Measurements from ENCODE around the gene TUBB3. TPM values are rescaled to one million over a fixed set of nuclear protein-coding genes. Genes with fewer than 3 reads are reported as not detected.
A peak's percentile ranks its signal among the peaks of the same experiment; 100 is the strongest.

The TUBB3 gene
- total and polyA plus RNA-seq, 9 of the 15 experiments (the other 6 are each of a cell fraction or from before 2014, with no cell fraction given), result 0.18 to 12.5 (median 5.0) TPM

GRCh38 chr16:89922884-89923639 is at the start of gene TUBB3 (continued):
- peak; percentile 71 to 82; a peak in 3 of 4 replicates for TF ChIP-seq MAZ (CRISPR knock-in tag; conservative IDR thresholded peaks at IDR 0.05 in 1 of 2, IDR thresholded peaks at IDR 0.05 in 1 of 2)
- peak; percentile 81; the same call in 1 of the 2 replicates for TF ChIP-seq ATF7 (IDR thresholded peaks at IDR 0.05)
- no peak for TF ChIP-seq ATF1 (CRISPR knock-in tag; IDR thresholded peaks at IDR 0.05)
- TF ChIP-seq ATF1 (tag; IDR thresholded peaks at IDR 0.05), result peak; percentile 75
- peak; percentile 89; the same call in 1 of the 2 replicates for TF ChIP-seq CTBP1 (IDR thresholded peaks at IDR 0.05; ENCODE audit: borderline replicate concordance)
- TF ChIP-seq KLF1 (tag; IDR thresholded peaks at IDR 0.05), result peak; percentile 72
- no peak for TF ChIP-seq EP400 (IDR thresholded peaks at IDR 0.05)
- peak; percentile 37; the same call in 1 of the 2 replicates for TF ChIP-seq SIN3B (IDR thresholded peaks at IDR 0.05; ENCODE audit: low read depth)
- TF ChIP-seq KDM5B (IDR thresholded peaks at IDR 0.05; ENCODE audit: insufficient replicate concordance, low read depth, low read length), result peak; percentile 97
- TF ChIP-seq ZNF431 (CRISPR knock-in tag; IDR thresholded peaks at IDR 0.05), result no peak
- TF ChIP-seq POLR3G (IDR thresholded peaks at IDR 0.05; ENCODE audit: extremely low read depth, insufficient read length, insufficient replicate concordance), result no peak
- TF ChIP-seq, protein P1, sequence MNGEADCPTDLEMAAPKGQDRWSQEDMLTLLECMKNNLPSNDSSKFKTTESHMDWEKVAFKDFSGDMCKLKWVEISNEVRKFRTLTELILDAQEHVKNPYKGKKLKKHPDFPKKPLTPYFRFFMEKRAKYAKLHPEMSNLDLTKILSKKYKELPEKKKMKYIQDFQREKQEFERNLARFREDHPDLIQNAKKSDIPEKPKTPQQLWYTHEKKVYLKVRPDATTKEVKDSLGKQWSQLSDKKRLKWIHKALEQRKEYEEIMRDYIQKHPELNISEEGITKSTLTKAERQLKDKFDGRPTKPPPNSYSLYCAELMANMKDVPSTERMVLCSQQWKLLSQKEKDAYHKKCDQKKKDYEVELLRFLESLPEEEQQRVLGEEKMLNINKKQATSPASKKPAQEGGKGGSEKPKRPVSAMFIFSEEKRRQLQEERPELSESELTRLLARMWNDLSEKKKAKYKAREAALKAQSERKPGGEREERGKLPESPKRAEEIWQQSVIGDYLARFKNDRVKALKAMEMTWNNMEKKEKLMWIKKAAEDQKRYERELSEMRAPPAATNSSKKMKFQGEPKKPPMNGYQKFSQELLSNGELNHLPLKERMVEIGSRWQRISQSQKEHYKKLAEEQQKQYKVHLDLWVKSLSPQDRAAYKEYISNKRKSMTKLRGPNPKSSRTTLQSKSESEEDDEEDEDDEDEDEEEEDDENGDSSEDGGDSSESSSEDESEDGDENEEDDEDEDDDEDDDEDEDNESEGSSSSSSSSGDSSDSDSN (IDR thresholded peaks at IDR 0.05; ENCODE audit: borderline replicate concordance in 1 of 2, low read depth in 2 of 2, low read length in 2 of 2), result no peak
- no peak for TF ChIP-seq CBFA2T2 (conservative IDR thresholded peaks at IDR 0.05)
- TF ChIP-seq ZNF79 (CRISPR knock-in tag; IDR thresholded peaks at IDR 0.05; ENCODE audit: low read depth), result no peak
- TF ChIP-seq NUFIP1 (IDR thresholded peaks at IDR 0.05; ENCODE audit: partially characterized antibody), result no peak
- TF ChIP-seq KDM2B (CRISPR knock-in tag; IDR thresholded peaks at IDR 0.05), result peak; percentile 90; the same call in 1 of the 2 replicates
- peak; percentile 63 for TF ChIP-seq NFYB (IDR thresholded peaks at IDR 0.05; ENCODE audit: extremely low read depth, insufficient read length)
- peak; percentile 62 for TF ChIP-seq CREM (IDR thresholded peaks at IDR 0.05; ENCODE audit: low read depth)
- no peak for TF ChIP-seq ZNF764 (CRISPR knock-in tag; IDR thresholded peaks at IDR 0.05; ENCODE audit: low read depth)
- TF ChIP-seq CREB1 (IDR thresholded peaks at IDR 0.05), result peak; percentile 65
- TF ChIP-seq CREB1 (CRISPR knock-in tag; IDR thresholded peaks at IDR 0.05), result 0 out of 2 replicates have a peak, but pooled peaks have one; percentile 4
- TF ChIP-seq, protein P2, sequence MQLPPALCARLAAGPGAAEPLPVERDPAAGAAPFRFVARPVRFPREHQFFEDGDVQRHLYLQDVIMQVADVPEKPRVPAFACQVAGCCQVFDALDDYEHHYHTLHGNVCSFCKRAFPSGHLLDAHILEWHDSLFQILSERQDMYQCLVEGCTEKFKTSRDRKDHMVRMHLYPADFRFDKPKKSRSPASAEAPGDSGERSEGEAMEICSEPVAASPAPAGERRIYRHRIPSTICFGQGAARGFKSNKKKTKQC (CRISPR knock-in tag; IDR thresholded peaks at IDR 0.05), result peak; percentile 15; the same call in 1 of the 2 replicates

All from K562 (cell line).